Measurements from ENCODE around the gene BCAS3. TPM values are rescaled to one million over a fixed set of nuclear protein-coding genes. Genes with fewer than 3 reads are reported as not detected.

Gene BCAS3
- total RNA-seq, 4 donors from 2014 or later = 18.2 to 60.6 (median 23.4) TPM

GRCh38 chr17:60647705-60648104 is 29.9 kb upstream of the BCAS3 start:
- no peaks in the 10 kb centered on the region for H3K9me3 ChIP-seq
- no peak for DNase-seq
- TF ChIP-seq POLR2A (IDR thresholded peaks at IDR 0.05) = no peak
- no peak for TF ChIP-seq CTCF (IDR thresholded peaks at IDR 0.05 in 4 of 5, conservative IDR thresholded peaks at IDR 0.05 in 1 of 5)
- H3K4me3 ChIP-seq = no peak overlapping the region
- H3K27ac ChIP-seq = no peak overlapping the region
- in situ Hi-C loops (cut with MboI; ENCODE audit: low sequenced_read_pairs in 4 of 4) = loop anchor here in 1 of 4 donors (25.0 kb wide), 1 partner anchor 185 kb away; no protein-coding TSS in a partner anchor
- no peak for ATAC-seq
- intact Hi-C loops (cut with DNase I; ENCODE audit: low total_unique reads) = no loop called here
- no peaks in the 10 kb centered on the region for H3K27me3 ChIP-seq
- peaks cover 7 to 16% of the 10 kb centered on the region in 2 donors for H3K4me1 ChIP-seq
- H3K36me3 ChIP-seq = peaks cover 0 to 23% of the 10 kb centered on the region in 2 donors

GRCh38 chr17:60652454-60653247 is 25.0 kb upstream of the BCAS3 start:
- in situ Hi-C loops (cut with MboI; ENCODE audit: low sequenced_read_pairs in 4 of 4) (no loop called here), intact Hi-C loops (cut with DNase I; ENCODE audit: low total_unique reads) (no loop called here)
- ATAC-seq = no peak
- no peaks in the 10 kb centered on the region for H3K4me1 ChIP-seq
- H3K4me3 ChIP-seq = no peak overlapping the region
- TF ChIP-seq CTCF (IDR thresholded peaks at IDR 0.05 in 4 of 5, conservative IDR thresholded peaks at IDR 0.05 in 1 of 5) (no peak), POLR2A (IDR thresholded peaks at IDR 0.05) (no peak)
- no peaks in the 10 kb centered on the region for H3K9me3 ChIP-seq
- DNase-seq = no peak
- no peaks in the 10 kb centered on the region for H3K27me3 ChIP-seq
- no peak overlapping the region for H3K27ac ChIP-seq
- peaks cover 0 to 36% of the 10 kb centered on the region in 2 donors for H3K36me3 ChIP-seq

GRCh38 chr17:60653569-60653968 is 24.1 kb upstream of the BCAS3 start:
- in situ Hi-C loops (cut with MboI; ENCODE audit: low sequenced_read_pairs in 4 of 4) (no loop called here), intact Hi-C loops (cut with DNase I; ENCODE audit: low total_unique reads) (no loop called here)
- Histone ChIP-seq H3K4me3 (no peak overlapping the region), H3K27ac (no peak overlapping the region), H3K27me3 (no peaks in the 10 kb centered on the region), H3K9me3 (no peaks in the 10 kb centered on the region), H3K4me1 (no peaks in the 10 kb centered on the region), H3K36me3 (peaks cover 0 to 34% of the 10 kb centered on the region in 2 donors)
- DNase-seq (no peak), ATAC-seq (no peak)
- TF ChIP-seq CTCF (IDR thresholded peaks at IDR 0.05 in 4 of 5, conservative IDR thresholded peaks at IDR 0.05 in 1 of 5) (no peak), POLR2A (IDR thresholded peaks at IDR 0.05) (no peak)

DNA sequence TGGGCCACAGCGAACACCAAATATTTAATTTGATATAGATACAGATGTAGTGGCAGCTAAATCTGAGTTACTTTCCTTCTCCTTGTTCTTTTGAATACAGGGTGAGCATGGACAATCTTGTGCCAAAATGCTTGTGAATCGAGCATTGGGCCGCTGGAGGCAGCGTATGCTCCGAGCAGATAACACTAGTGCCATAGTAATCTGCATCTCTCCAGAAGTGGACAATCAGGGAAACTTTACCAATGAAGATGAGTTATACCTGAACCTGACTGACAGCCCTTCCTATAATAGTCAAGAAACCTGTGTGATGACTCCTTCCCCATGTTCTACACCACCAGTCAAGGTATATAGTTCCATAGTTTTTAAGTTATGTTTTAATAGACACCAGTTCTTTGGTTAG is 21.2 kb upstream of the BCAS3 start:
- intact Hi-C loops (cut with DNase I; ENCODE audit: low total_unique reads) = no loop called here
- H3K9me3 ChIP-seq = no peaks in the 10 kb centered on the region
- in situ Hi-C loops (cut with MboI; ENCODE audit: low sequenced_read_pairs in 4 of 4) = no loop called here
- peaks cover 0 to 7% of the 10 kb centered on the region in 2 donors for H3K4me1 ChIP-seq
- no peak overlapping the region for H3K4me3 ChIP-seq
- no peak for ATAC-seq
- no peak overlapping the region for H3K27ac ChIP-seq
- TF ChIP-seq POLR2A (IDR thresholded peaks at IDR 0.05) = no peak
- no peak for TF ChIP-seq CTCF (IDR thresholded peaks at IDR 0.05 in 4 of 5, conservative IDR thresholded peaks at IDR 0.05 in 1 of 5)
- DNase-seq = no peak
- H3K36me3 ChIP-seq = peaks cover 0 to 20% of the 10 kb centered on the region in 2 donors
- no peaks in the 10 kb centered on the region for H3K27me3 ChIP-seq
